ENCODE data around the gene GPR18.

Gene GPR18

GRCh38 chr13:99207511-99207910 lies 50.7 kb downstream of the GPR18 start:
- DNase-seq: no peak

DNA sequence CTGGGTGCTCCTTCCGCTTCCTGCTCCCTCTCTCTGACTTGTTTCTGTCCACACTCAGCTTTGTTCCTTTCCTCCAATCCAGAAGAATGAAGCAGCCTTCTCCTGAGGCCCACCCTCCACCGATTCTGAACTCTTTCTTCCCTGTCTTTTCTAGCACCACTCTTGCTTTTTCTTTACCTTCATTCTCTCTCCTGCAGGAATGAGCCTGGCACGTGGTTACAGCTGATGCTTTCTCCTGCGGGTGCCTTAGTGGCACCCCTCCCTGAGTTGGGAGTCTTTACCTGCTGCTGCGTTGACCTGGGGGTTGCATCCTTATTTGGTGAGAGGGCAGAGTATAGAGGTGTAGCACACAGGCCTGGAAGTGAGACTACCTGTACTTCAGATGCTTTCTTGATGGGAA lies 51.3 kb downstream of the GPR18 start:
- no peak for DNase-seq

- no peak for DNase-seq
Measured at GRCh38 chr13:99206226-99206625, 52.0 kb downstream of the GPR18 start.

DNA sequence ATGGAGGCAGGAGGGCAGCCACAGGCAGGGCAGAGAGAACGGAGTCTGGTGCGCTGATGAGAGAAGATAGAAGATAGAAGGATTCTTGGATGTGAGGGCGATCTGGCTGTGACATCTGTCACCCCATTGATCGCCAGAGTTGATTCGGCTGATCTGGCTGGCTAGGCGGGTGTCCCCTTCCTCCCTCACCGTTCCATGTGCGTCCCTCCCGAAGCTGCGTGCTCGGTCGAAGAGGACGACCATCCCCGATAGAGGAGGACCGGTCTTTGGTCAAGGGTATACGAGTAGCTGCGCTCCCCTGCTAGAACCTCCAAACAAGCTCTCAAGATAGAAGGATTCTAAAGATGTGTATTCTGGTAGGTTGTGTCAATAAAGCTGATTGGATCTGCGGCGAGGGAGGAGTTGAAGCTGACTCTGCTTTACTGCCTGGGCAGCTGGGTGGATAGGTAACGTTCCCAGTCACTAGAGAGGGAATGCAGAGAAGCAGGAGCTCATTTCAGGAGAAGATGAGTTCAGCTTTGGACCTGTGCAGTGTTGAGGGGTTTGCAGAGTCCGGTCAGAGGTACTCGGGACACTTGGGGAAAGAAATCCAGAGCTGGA lies 52.5 kb downstream of the GPR18 start:
- no peak for DNase-seq

All from fibroblast of skin of scalp (primary cell).